HCT116 (cell line): ENCODE results near the gene MAST4.

Experiments used
- ATF3 ChIP-seq: IDR thresholded peaks from 2 replicates; pipeline ENCODE4 v1.6.1; 2012
- CBX3 ChIP-seq: IDR thresholded peaks from 2 replicates; pipeline ENCODE4 v1.6.1; 2012; ENCODE audit warnings: low read depth
- CTCF ChIP-seq, 3 experiments: fragments of 200-600 bp in 1 of 3; sonication (generic) in 1 of 3; IDR thresholded peaks in 2 of 3; conservative IDR thresholded peaks in 1 of 3; 2 replicates each; pipeline ENCODE4 v1.5.1; 2012 to 2017; ENCODE audit warnings: low read depth in 2 of 3, low read length in 2 of 3, antibody characterized with exemption in 1 of 3, borderline replicate concordance in 1 of 3, control low read depth in 1 of 3, mild to moderate bottlenecking in 1 of 3, mixed read lengths in 1 of 3, mixed run types in 1 of 3, moderate library complexity in 1 of 3; ENCODE audit not compliant: insufficient read depth in 1 of 3
- ELF1 ChIP-seq: IDR thresholded peaks from 2 replicates; pipeline ENCODE4 v1.6.1; 2012; ENCODE audit warnings: low read depth, borderline replicate concordance
- EZH2 ChIP-seq: fragments of 200-600 bp; sonication (generic); IDR thresholded peaks from 2 replicates; pipeline ENCODE4 v1.6.1; 2017; ENCODE audit warnings: antibody characterized with exemption, mixed run types
- FOSL1 ChIP-seq: IDR thresholded peaks from 2 replicates; pipeline ENCODE4 v1.6.1; 2012; ENCODE audit warnings: low read depth
- MAX ChIP-seq: IDR thresholded peaks from 2 replicates; pipeline ENCODE4 v1.6.1; 2012
- POLR2A ChIP-seq: IDR thresholded peaks from 2 replicates; pipeline ENCODE4 v1.7.0; 2011; ENCODE audit warnings: borderline replicate concordance; ENCODE audit not compliant: insufficient read depth, insufficient read length; ENCODE audit errors: extremely low read depth
- POLR2AphosphoS5 ChIP-seq: IDR thresholded peaks from 2 replicates; pipeline ENCODE4 v1.6.1; 2011; ENCODE audit warnings: mild to moderate bottlenecking, low read depth, low read length, moderate library complexity
- RAD21 ChIP-seq: IDR thresholded peaks from 2 replicates; pipeline ENCODE4 v1.6.1; 2012; ENCODE audit warnings: low read depth, mild to moderate bottlenecking
- SIN3A ChIP-seq: IDR thresholded peaks from 2 replicates; pipeline ENCODE4 v1.6.1; 2012; ENCODE audit warnings: low read depth
- SP1 ChIP-seq: IDR thresholded peaks from 2 replicates; pipeline ENCODE4 v1.6.1; 2012; ENCODE audit warnings: low read depth
- TCF7L2 ChIP-seq: IDR thresholded peaks from 2 replicates; pipeline ENCODE4 v1.7.0; 2011; ENCODE audit warnings: borderline replicate concordance, inconsistent platforms; ENCODE audit not compliant: insufficient read depth, insufficient read length; ENCODE audit errors: extremely low read depth

- TF ChIP-seq ATF3: no peak
- no peak for TF ChIP-seq CTCF (IDR thresholded peaks at IDR 0.05 in 2 of 3, conservative IDR thresholded peaks at IDR 0.05 in 1 of 3; ENCODE audit: borderline replicate concordance in 1 of 3, insufficient read depth in 1 of 3, low read depth in 2 of 3, low read length in 2 of 3)
- no peak for TF ChIP-seq POLR2A
- TF ChIP-seq SP1: no peak
- no peak for TF ChIP-seq EZH2
- TF ChIP-seq POLR2AphosphoS5: no peak
- TF ChIP-seq ELF1: no peak
- no peak for TF ChIP-seq RAD21
- TF ChIP-seq FOSL1: no peak
- TF ChIP-seq CBX3: no peak
- no peak for TF ChIP-seq MAX
- TF ChIP-seq SIN3A: no peak
- no peak for TF ChIP-seq TCF7L2
These were observed 423.1 kb downstream of the MAST4 start for GRCh38 chr5:67019065-67019845.
